Vagina (tissue), 2 donors: Measurements from ENCODE around the gene RNF214.

ENCODE experiments used
- CTCF ChIP-seq, 3 experiments: fragments of 450-650 bp in 2 of 3; fragments of 200-600 bp in 1 of 3; sonication (generic) in 1 of 3; IDR thresholded peaks; one replicate each; pipeline ENCODE4 v1.5.1; 2017 to 2019; ENCODE audit warnings: antibody characterized with exemption in 3 of 3, mild to moderate bottlenecking in 2 of 3, moderate library complexity in 2 of 3
- POLR2A ChIP-seq, 2 donors: fragments of 450-650 bp; IDR thresholded peaks; one replicate each; pipeline ENCODE4 v1.6.1; 2017; ENCODE audit warnings: antibody characterized with exemption in 2 of 2, mild to moderate bottlenecking in 2 of 2, moderate library complexity in 2 of 2

- no peak for TF ChIP-seq CTCF (IDR thresholded peaks at IDR 0.05)
- no peak for TF ChIP-seq POLR2A (IDR thresholded peaks at IDR 0.05)
These were observed 102.4 kb downstream of the RNF214 start for GRCh38 chr11:117334896-117335295.
